Parathyroid adenoma (tissue), 2 donors: ENCODE measurements around the gene UTF1.

Source experiments
- H2AFZ ChIP-seq: fragments of 300-600 bp; sonication (generic); one replicate; pipeline ENCODE4 v1.7.0; 2017; ENCODE audit warnings: antibody characterized with exemption, mild to moderate bottlenecking
- H3K27ac ChIP-seq: fragments of 300-600 bp; sonication (generic); one replicate; pipeline ENCODE4 v1.7.0; 2017
- H3K27me3 ChIP-seq: fragments of 300-600 bp; sonication (generic); one replicate; pipeline ENCODE4 v1.7.0; 2017; ENCODE audit warnings: low read length; ENCODE audit not compliant: control insufficient read depth, insufficient read depth
- H3K36me3 ChIP-seq: fragments of 300-600 bp; sonication (generic); one replicate; pipeline ENCODE4 v1.7.0; 2017; ENCODE audit warnings: low read length; ENCODE audit not compliant: control insufficient read depth, insufficient read depth
- H3K4me1 ChIP-seq: fragments of 300-600 bp; sonication (generic); one replicate; pipeline ENCODE4 v1.7.0; 2017; ENCODE audit warnings: control low read depth
- H3K4me2 ChIP-seq: fragments of 300-600 bp; sonication (generic); one replicate; pipeline ENCODE4 v1.7.0; 2017; ENCODE audit warnings: low read length
- H3K4me3 ChIP-seq: fragments of 300-600 bp; sonication (generic); one replicate; pipeline ENCODE4 v1.7.0; 2017; ENCODE audit warnings: low read depth, low read length
- H3K79me2 ChIP-seq: fragments of 300-600 bp; sonication (generic); one replicate; pipeline ENCODE4 v1.7.0; 2017; ENCODE audit warnings: control low read depth
- H3K9ac ChIP-seq: fragments of 300-600 bp; sonication (generic); one replicate; pipeline ENCODE4 v1.7.0; 2017; ENCODE audit warnings: mild to moderate bottlenecking
- H3K9me3 ChIP-seq: fragments of 300-600 bp; sonication (generic); one replicate; pipeline ENCODE4 v1.7.0; 2017; ENCODE audit warnings: low read length; ENCODE audit not compliant: control insufficient read depth
- TF ChIP-seq, protein P1 (sequence below): fragments of 300-600 bp; sonication (generic); IDR thresholded peaks from one replicate; pipeline ENCODE4 v1.7.0; 2017; ENCODE audit warnings: antibody characterized with exemption, mild to moderate bottlenecking
- donor health status: primary hyperparathyroidism.

The UTF1 gene

DNA sequence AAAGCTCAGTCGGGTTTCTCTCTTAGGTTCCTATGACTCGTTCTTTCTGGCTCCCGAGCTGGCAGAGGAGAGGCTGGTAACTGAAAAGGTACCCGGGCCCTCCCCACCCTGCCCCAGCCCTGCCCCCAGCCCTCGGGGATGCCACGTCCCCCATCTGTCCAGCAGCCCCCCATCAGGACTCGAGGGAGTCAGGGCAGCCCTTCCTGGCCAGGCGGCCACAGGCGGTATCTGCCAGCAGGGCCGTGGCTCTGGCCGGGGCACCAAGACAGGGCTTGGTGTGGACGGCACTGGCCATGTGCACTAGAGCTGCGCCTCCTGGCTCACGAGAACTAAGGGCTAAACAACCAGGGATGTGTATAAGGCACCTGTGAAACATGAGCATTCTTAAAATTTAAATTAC is 40.3 kb upstream of the UTF1 start:
- no peaks in the 10 kb centered on the region for H3K79me2 ChIP-seq
- H3K4me3 ChIP-seq = no peak overlapping the region
- no peaks in the 10 kb centered on the region for H3K36me3 ChIP-seq
- H3K9me3 ChIP-seq = no peaks in the 10 kb centered on the region
- H3K27me3 ChIP-seq = no peaks in the 10 kb centered on the region
- H3K4me1 ChIP-seq = no peaks in the 10 kb centered on the region
- no peak overlapping the region for H3K27ac ChIP-seq
- no peak overlapping the region for H2AFZ ChIP-seq
- no peak overlapping the region for H3K4me2 ChIP-seq
- H3K9ac ChIP-seq = no peak overlapping the region
- TF ChIP-seq, protein P1, sequence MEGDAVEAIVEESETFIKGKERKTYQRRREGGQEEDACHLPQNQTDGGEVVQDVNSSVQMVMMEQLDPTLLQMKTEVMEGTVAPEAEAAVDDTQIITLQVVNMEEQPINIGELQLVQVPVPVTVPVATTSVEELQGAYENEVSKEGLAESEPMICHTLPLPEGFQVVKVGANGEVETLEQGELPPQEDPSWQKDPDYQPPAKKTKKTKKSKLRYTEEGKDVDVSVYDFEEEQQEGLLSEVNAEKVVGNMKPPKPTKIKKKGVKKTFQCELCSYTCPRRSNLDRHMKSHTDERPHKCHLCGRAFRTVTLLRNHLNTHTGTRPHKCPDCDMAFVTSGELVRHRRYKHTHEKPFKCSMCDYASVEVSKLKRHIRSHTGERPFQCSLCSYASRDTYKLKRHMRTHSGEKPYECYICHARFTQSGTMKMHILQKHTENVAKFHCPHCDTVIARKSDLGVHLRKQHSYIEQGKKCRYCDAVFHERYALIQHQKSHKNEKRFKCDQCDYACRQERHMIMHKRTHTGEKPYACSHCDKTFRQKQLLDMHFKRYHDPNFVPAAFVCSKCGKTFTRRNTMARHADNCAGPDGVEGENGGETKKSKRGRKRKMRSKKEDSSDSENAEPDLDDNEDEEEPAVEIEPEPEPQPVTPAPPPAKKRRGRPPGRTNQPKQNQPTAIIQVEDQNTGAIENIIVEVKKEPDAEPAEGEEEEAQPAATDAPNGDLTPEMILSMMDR = no peak

DNA sequence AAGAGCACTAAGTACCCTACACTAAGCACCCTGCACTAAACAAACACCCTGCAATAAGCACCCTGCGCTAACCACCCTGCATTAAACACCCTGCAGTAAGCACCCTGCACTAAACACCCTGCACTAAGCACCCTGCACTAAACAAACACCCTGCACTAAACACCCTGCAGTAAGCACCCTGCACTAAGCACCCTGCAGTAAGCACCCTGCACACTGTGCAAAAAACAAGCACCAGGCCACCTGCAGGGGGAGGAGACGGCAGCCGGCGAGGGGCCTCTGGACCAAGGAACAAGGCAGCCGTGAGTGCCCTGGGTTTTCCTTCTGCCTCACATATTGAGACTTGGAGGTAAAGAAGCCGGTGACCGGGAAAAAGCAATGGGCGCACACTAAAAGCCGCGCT is 39.8 kb upstream of the UTF1 start:
- H2AFZ ChIP-seq = no peak overlapping the region
- H3K36me3 ChIP-seq = no peaks in the 10 kb centered on the region
- TF ChIP-seq, protein P1 = no peak
- H3K9ac ChIP-seq = no peak overlapping the region
- H3K79me2 ChIP-seq = no peaks in the 10 kb centered on the region
- H3K4me1 ChIP-seq = no peaks in the 10 kb centered on the region
- no peak overlapping the region for H3K4me3 ChIP-seq
- H3K9me3 ChIP-seq = no peaks in the 10 kb centered on the region
- H3K27me3 ChIP-seq = no peaks in the 10 kb centered on the region
- no peak overlapping the region for H3K27ac ChIP-seq
- no peak overlapping the region for H3K4me2 ChIP-seq

DNA sequence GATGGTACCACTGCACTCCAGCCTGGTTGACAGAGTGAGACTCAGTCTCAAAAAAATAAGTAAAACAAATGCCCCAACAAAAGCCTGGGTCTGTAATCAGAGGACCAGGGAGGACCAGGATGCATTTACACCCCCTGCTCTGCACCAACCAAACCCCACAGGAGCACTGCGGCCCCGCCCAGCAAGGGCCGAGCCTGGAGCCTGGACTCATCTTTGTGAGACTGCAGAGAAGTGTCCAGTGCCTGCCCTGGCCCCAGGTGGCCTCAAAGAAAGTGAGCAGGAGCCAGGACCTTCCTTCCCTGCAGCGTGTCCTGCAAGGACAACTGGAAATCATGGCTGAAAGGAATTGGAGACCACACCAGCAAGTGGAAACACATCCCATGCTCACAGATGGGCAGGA is 38.4 kb upstream of the UTF1 start:
- Histone ChIP-seq H3K9ac (no peak overlapping the region), H3K4me1 (no peaks in the 10 kb centered on the region), H3K79me2 (no peaks in the 10 kb centered on the region), H3K27me3 (no peaks in the 10 kb centered on the region), H3K4me2 (no peak overlapping the region), H3K9me3 (no peaks in the 10 kb centered on the region), H3K36me3 (no peaks in the 10 kb centered on the region), H3K4me3 (no peak overlapping the region), H2AFZ (no peak overlapping the region), H3K27ac (no peak overlapping the region)
- TF ChIP-seq, protein P1 = no peak

DNA sequence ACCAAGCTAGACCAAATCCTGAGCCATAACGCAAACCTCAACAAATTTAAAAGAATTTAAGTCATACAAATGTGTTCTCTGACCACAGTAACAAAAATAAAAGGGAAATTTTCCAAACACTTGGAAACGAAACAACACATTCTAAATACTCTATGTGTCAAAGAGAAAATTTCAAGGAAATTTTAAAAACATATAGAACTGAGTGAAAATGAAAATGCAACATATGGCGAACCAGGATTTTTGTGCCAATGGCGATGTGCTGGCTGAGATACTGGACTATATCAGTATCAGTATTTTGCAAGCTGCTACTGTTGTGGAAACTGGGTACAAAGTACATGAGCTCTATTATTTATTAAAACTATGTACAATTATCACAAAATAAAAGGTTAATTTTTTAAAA is 35.9 kb upstream of the UTF1 start:
- TF ChIP-seq, protein P1 = no peak

DNA sequence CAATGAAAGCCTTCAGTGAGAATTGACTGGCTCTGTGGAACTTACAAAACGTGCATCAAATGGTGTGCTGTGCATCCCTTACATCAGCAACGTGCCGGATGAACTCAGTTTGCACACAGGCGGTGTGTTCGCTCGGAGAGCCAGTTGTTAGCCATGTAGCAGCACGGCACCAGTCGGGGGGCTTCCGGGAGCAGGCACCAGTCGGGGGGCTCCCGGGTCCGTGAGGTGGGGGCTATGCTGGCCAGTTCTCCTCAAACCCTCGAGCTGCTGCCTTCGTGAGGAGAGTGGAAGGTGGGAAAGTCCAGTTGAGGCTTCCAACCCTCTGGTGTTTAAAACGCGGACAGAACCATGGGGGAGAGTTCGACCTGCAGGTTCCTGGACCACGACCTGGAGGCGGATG is 34.9 kb upstream of the UTF1 start:
- Histone ChIP-seq H3K4me2 (no peak overlapping the region), H3K27ac (no peak overlapping the region), H3K4me3 (no peak overlapping the region), H3K9ac (no peak overlapping the region), H3K4me1 (no peaks in the 10 kb centered on the region), H3K79me2 (no peaks in the 10 kb centered on the region), H3K9me3 (no peaks in the 10 kb centered on the region), H3K27me3 (no peaks in the 10 kb centered on the region), H2AFZ (no peak overlapping the region), H3K36me3 (no peaks in the 10 kb centered on the region)
- TF ChIP-seq, protein P1 = no peak

More for the DNA sequence above, 35.9 kb upstream of the UTF1 start:
- H3K27me3 ChIP-seq = no peaks in the 10 kb centered on the region
- no peaks in the 10 kb centered on the region for H3K79me2 ChIP-seq
- H3K9me3 ChIP-seq = no peaks in the 10 kb centered on the region
- H3K4me1 ChIP-seq = no peaks in the 10 kb centered on the region
- no peak overlapping the region for H2AFZ ChIP-seq
- no peak overlapping the region for H3K4me3 ChIP-seq
- no peak overlapping the region for H3K27ac ChIP-seq
- no peak overlapping the region for H3K4me2 ChIP-seq
- H3K9ac ChIP-seq = no peak overlapping the region
- H3K36me3 ChIP-seq = no peaks in the 10 kb centered on the region
